ENCODE measurements around the gene CES2.
"Not testable (repeated sequence)": the region's sequence is repeated elsewhere in the genome, so short reads cannot be mapped to it uniquely, and the experiment has no call there.

CES2 gene

DNA sequence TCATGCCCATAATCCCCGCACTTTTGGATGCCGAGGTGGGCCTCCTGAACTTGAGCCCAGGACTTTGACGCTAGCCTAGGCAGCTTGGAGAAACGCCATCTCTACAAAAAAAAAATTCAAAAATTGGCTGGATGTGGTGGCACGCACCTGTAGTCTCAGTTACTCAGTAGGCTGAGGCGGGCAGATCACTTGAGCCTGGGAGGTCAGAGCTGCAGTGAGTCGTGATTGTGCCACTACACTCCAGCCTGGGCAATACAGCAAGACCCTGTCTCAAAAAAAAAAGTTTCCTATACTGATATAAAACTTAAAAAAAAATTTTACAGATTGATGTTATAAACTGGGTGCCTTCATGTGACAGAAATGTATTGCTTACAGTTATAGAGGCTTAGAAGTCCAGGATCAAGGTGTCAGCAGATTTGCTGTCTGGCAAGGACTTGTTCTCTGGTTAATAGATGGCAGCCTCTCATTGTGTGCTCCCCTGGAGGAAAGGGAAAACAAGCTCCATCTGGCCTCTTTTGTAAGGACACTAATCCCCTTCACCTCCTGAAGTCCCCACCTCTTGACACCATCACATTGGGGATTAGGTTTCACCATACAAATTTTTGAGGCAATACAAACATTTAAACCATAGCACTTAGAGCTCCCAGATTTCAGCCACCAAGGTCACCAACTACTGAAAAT lies 17.3 kb downstream of the CES2 start:
- no peak overlapping the region for H3K4me3 ChIP-seq (ENCODE audit: insufficient read depth, low read depth, low read length)
- WGBS, 2 experiments = 89 to 90% methylated on average over 7 of the region's 7 CpGs

GRCh38 chr16:66953462-66954096 lies 18.3 kb downstream of the CES2 start:
- Histone ChIP-seq H3K4me1 (ENCODE audit: control insufficient read depth, insufficient read depth, low read length) (no peaks in the 10 kb centered on the region), H3K9me3 (ENCODE audit: control insufficient read depth, low read length) (peaks cover 4% of the 10 kb centered on the region), H3K4me3 (ENCODE audit: insufficient read depth, low read depth, low read length) (no peak overlapping the region), H3K36me3 (ENCODE audit: control insufficient read depth, insufficient read depth, low read length) (no peaks in the 10 kb centered on the region), H3K27me3 (ENCODE audit: control insufficient read depth, insufficient read depth, low read length, poor library complexity, severe bottlenecking) (peaks cover 8% of the 10 kb centered on the region), H3K27ac (ENCODE audit: insufficient read depth, low read depth, low read length, poor library complexity, severe bottlenecking) (no peak overlapping the region)
- 88 to 93% methylated on average over 10 of the region's 10 CpGs for WGBS, 2 experiments

More for the DNA sequence above, 17.3 kb downstream of the CES2 start:
- Histone ChIP-seq H3K9me3 (ENCODE audit: control insufficient read depth, low read length) (peaks cover 4% of the 10 kb centered on the region), H3K27me3 (ENCODE audit: control insufficient read depth, insufficient read depth, low read length, poor library complexity, severe bottlenecking) (peaks cover 18% of the 10 kb centered on the region), H3K36me3 (ENCODE audit: control insufficient read depth, insufficient read depth, low read length) (no peaks in the 10 kb centered on the region), H3K27ac (ENCODE audit: insufficient read depth, low read depth, low read length, poor library complexity, severe bottlenecking) (no peak overlapping the region), H3K4me1 (ENCODE audit: control insufficient read depth, insufficient read depth, low read length) (no peaks in the 10 kb centered on the region)

- no peak overlapping the region for H3K27ac ChIP-seq (ENCODE audit: insufficient read depth, low read depth, low read length, poor library complexity, severe bottlenecking)
- no peaks in the 10 kb centered on the region for H3K36me3 ChIP-seq (ENCODE audit: control insufficient read depth, insufficient read depth, low read length)
- H3K9me3 ChIP-seq (ENCODE audit: control insufficient read depth, low read length) = peaks cover 4% of the 10 kb centered on the region
- no peak overlapping the region for H3K4me3 ChIP-seq (ENCODE audit: insufficient read depth, low read depth, low read length)
- H3K4me1 ChIP-seq (ENCODE audit: control insufficient read depth, insufficient read depth, low read length) = no peaks in the 10 kb centered on the region
- 47 to 53% methylated on average over 8 of the region's 8 CpGs for WGBS, 2 experiments
- peaks cover 2% of the 10 kb centered on the region for H3K27me3 ChIP-seq (ENCODE audit: control insufficient read depth, insufficient read depth, low read length, poor library complexity, severe bottlenecking)
Observed at GRCh38 chr16:66954097-66954659, 18.9 kb downstream of the CES2 start.

- H3K27me3 ChIP-seq (ENCODE audit: control insufficient read depth, insufficient read depth, low read length, poor library complexity, severe bottlenecking); H3K4me1 ChIP-seq (ENCODE audit: control insufficient read depth, insufficient read depth, low read length); H3K36me3 ChIP-seq (ENCODE audit: control insufficient read depth, insufficient read depth, low read length); H3K9me3 ChIP-seq (ENCODE audit: control insufficient read depth, low read length); H3K4me3 ChIP-seq (ENCODE audit: insufficient read depth, low read depth, low read length); H3K27ac ChIP-seq (ENCODE audit: insufficient read depth, low read depth, low read length, poor library complexity, severe bottlenecking): not testable (repeated sequence)
- WGBS, 2 experiments = 92 to 94% methylated on average over 15 to 17 of the region's 17 CpGs
Observed at GRCh38 chr16:66955363-66956153, 20.2 kb downstream of the CES2 start.

DNA sequence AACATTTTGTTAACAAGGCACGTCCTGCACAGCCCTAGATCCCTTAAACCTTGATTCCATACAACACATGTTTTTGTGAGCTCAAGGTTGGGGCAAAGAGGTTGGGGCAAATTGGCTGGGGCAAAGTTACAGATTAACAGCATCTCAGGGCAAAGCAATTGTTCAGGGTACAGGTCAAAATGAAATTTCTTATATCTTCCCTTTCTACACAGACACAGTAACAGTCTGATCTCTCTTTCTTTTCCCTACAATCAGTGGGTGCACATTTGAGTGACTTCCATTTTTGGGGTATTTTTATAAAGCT lies 20.8 kb downstream of the CES2 start:
- not testable (repeated sequence) for H3K27ac ChIP-seq (ENCODE audit: insufficient read depth, low read depth, low read length, poor library complexity, severe bottlenecking); H3K9me3 ChIP-seq (ENCODE audit: control insufficient read depth, low read length)
- 100% methylated on average over 1 of the region's 1 CpG; no CpG with 5 or more reads in 1 of the 2 experiments for WGBS, 2 experiments

DNA sequence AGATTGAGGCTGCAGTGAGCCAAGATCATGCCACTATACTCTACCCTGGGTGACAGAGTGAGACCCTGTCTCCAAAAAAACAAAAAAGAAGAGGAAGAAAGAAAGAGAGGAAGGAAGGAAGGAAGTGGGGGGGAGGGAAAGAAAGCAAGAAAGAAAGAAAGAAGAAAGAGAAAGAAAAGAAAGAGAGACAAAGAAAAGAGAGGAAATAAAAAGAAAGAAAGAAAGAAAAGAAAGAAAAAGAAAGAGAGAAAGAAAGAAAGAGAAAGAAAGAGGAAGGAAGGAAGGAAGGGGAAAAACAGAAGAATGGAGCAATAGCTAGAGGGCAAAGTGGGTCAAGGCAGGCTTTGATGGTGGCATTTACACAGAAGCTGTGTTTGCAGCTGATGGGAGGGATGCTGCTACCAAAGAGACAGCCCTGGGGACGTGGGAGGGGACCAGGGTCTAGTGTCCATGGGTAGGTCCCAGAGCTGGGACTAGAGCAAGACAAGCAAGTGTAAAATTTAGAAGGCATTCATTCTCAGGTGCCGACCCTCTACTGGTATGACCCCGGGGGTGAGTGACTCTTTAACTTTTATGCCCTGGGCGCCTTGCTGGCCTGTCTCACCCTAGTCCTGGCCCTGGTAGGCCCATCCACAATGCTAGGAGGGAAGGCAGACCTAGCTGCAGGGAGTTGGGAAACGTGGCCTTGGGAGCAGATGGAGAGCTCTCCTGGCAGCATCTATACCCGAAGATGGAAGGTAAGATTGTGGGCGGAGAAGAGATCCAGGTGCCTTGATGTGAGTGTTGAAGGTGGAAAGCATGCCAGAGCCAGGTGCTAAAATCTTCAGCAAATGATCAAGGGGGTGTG lies 23.8 kb downstream of the CES2 start:
- no peak overlapping the region for H3K4me3 ChIP-seq (ENCODE audit: insufficient read depth, low read depth, low read length)
- no peak overlapping the region for H3K27ac ChIP-seq (ENCODE audit: insufficient read depth, low read depth, low read length, poor library complexity, severe bottlenecking)
- no peaks in the 10 kb centered on the region for H3K27me3 ChIP-seq (ENCODE audit: control insufficient read depth, insufficient read depth, low read length, poor library complexity, severe bottlenecking)
- no peaks in the 10 kb centered on the region for H3K4me1 ChIP-seq (ENCODE audit: control insufficient read depth, insufficient read depth, low read length)
- no peaks in the 10 kb centered on the region for H3K9me3 ChIP-seq (ENCODE audit: control insufficient read depth, low read length)
- H3K36me3 ChIP-seq (ENCODE audit: control insufficient read depth, insufficient read depth, low read length) = no peaks in the 10 kb centered on the region
- 84 to 86% methylated on average over 7 of the region's 7 CpGs for WGBS, 2 experiments

More for the DNA sequence above, 20.8 kb downstream of the CES2 start:
- not testable (repeated sequence) for H3K4me3 ChIP-seq (ENCODE audit: insufficient read depth, low read depth, low read length); H3K4me1 ChIP-seq (ENCODE audit: control insufficient read depth, insufficient read depth, low read length); H3K27me3 ChIP-seq (ENCODE audit: control insufficient read depth, insufficient read depth, low read length, poor library complexity, severe bottlenecking); H3K36me3 ChIP-seq (ENCODE audit: control insufficient read depth, insufficient read depth, low read length)

DNA sequence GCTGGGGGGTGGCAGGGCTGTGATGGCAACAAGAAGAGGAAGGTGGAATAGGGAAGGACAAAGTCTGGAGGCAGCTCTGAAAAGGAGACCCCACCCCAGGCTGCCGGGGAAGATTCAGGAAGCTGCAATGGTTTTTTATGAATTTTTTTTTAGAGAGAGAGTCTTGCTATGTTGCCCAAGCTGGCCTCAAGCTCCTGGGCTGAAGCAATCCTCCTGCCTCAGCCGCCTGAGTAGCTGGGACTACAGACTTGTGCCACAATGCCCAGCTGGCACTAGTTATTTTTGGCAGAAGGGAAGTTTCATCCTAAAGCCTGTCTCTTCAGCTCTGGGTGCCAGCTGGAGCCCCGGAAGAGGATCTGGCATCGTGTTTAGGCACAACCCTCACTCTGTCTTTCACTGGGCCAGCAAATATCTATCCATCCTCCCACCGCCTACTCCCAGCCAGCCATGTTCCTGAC lies 24.4 kb downstream of the CES2 start:
- H3K9me3 ChIP-seq (ENCODE audit: control insufficient read depth, low read length) = no peaks in the 10 kb centered on the region
- no peaks in the 10 kb centered on the region for H3K27me3 ChIP-seq (ENCODE audit: control insufficient read depth, insufficient read depth, low read length, poor library complexity, severe bottlenecking)
- no peaks in the 10 kb centered on the region for H3K36me3 ChIP-seq (ENCODE audit: control insufficient read depth, insufficient read depth, low read length)
- no peaks in the 10 kb centered on the region for H3K4me1 ChIP-seq (ENCODE audit: control insufficient read depth, insufficient read depth, low read length)
- H3K4me3 ChIP-seq (ENCODE audit: insufficient read depth, low read depth, low read length) = no peak overlapping the region
- WGBS, 2 experiments = 90 to 91% methylated on average over 5 of the region's 5 CpGs
- H3K27ac ChIP-seq (ENCODE audit: insufficient read depth, low read depth, low read length, poor library complexity, severe bottlenecking) = no peak overlapping the region

DNA sequence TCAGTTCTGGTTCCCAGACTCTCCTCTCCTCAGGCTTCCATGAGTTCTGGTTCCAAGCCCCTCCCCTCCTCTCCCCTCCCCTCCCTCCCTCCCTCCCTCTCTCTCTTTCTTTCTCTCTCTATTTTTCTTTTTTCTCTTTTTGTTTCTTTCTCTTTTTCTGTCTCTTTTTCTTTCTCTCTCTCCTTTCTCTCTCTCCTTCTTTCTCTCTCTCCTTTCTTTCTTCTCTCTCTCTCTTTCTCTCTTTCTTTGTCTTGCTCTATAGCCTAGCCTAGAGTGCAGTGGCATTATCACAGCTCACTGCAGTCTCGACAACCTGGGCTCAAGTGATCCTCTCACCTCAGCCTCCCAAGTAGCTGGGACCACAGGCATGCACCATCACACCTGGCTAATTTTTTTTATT lies 25.0 kb downstream of the CES2 start:
- Histone ChIP-seq H3K9me3 (ENCODE audit: control insufficient read depth, low read length) (no peaks in the 10 kb centered on the region), H3K4me3 (ENCODE audit: insufficient read depth, low read depth, low read length) (no peak overlapping the region), H3K27ac (ENCODE audit: insufficient read depth, low read depth, low read length, poor library complexity, severe bottlenecking) (no peak overlapping the region), H3K4me1 (ENCODE audit: control insufficient read depth, insufficient read depth, low read length) (no peaks in the 10 kb centered on the region), H3K36me3 (ENCODE audit: control insufficient read depth, insufficient read depth, low read length) (no peaks in the 10 kb centered on the region), H3K27me3 (ENCODE audit: control insufficient read depth, insufficient read depth, low read length, poor library complexity, severe bottlenecking) (no peaks in the 10 kb centered on the region)
- WGBS, 2 experiments = 87 to 91% methylated on average over 1 of the region's 1 CpG

DNA sequence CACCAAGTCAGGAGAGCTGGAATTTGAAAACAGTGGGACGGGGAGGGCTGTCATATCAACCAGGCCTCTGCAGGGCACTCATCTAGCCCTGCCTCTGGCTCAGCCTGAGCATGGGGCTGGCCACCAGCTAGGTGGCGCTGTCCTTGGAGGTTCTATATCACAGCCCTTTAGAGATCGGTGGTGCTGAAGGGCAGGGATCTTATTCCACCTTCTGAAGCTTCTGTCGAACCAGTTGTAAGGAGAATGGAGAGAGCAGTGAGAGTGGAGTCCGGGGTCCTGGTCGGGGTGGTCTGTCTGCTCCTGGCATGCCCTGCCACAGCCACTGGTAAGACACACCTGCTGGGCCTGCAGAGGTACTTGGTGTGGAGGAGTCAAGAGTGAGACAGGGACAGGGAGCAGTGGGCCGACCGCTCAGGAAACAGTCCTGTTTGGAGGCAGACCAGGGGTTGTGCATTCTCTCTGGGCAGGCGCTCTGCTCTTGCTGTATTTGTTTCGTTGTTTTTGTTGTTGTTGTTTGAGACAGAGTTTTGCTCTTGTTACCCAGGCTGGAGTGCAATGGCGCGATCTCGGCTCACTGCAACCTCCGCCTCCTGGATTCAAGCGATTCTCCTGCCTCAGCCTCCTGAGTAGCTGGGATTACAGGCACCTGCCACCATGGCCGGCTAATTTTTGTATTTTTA lies 25.9 kb downstream of the CES2 start, which contains the start of gene CES3:
CES3 (plus strand) TSS at position 202 of the 680 bp plus-strand sequence; CDS start at position 244, 42 bp downstream.
- Histone ChIP-seq H3K9me3 (ENCODE audit: control insufficient read depth, low read length) (no peaks in the 10 kb centered on the region), H3K4me3 (ENCODE audit: insufficient read depth, low read depth, low read length) (peak within 1 kb of the TSS; percentile 36), H3K27me3 (ENCODE audit: control insufficient read depth, insufficient read depth, low read length, poor library complexity, severe bottlenecking) (no peaks in the 10 kb centered on the region), H3K27ac (ENCODE audit: insufficient read depth, low read depth, low read length, poor library complexity, severe bottlenecking) (no peak within 1 kb of the TSS), H3K4me1 (ENCODE audit: control insufficient read depth, insufficient read depth, low read length) (no peaks in the 10 kb centered on the region), H3K36me3 (ENCODE audit: control insufficient read depth, insufficient read depth, low read length) (no peaks in the 10 kb centered on the region)
- WGBS, 2 experiments = 61 to 62% methylated on average over 16 of the region's 16 CpGs
